HG03442 (cell line): ENCODE data around the gene RFC5.
A peak's percentile ranks its signal among the peaks of the same experiment; 100 is the strongest.
"Not testable (repeated sequence)": the region's sequence is repeated elsewhere in the genome, so short reads cannot be mapped to it uniquely, and the experiment has no call there.

ENCODE experiments used
- ATAC-seq: cut with Tn5 transposase; IDR thresholded peaks from one replicate; pipeline ENCODE4 v1.9.1; 2021; ENCODE audit warnings: mild to moderate bottlenecking, moderate library complexity; ENCODE audit not compliant: unreplicated experiment

RFC5 gene

GRCh38 chr12:118013283-118013682, 3.2 kb upstream of the RFC5 start:
- no peak for ATAC-seq

DNA sequence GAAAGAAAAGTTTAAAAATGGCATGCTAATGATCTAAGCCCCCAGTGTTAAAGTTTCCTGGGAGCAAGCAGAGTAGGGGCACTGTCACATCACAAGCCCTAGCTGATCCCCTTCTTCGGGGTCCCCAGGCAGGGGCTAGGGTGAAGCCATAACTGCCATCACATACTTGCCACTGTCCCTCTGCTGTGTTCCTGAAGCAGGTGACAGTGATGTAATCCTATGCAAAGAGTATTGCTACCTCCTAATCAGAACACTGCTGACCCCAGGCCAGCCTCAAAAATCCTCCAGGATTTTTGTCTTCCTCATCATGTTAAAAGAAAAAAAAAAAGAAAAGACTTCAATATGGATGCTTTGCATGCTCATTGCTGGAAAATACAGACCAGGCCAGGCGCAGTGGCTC, 1.2 kb upstream of the RFC5 start:
- ATAC-seq = no peak

DNA sequence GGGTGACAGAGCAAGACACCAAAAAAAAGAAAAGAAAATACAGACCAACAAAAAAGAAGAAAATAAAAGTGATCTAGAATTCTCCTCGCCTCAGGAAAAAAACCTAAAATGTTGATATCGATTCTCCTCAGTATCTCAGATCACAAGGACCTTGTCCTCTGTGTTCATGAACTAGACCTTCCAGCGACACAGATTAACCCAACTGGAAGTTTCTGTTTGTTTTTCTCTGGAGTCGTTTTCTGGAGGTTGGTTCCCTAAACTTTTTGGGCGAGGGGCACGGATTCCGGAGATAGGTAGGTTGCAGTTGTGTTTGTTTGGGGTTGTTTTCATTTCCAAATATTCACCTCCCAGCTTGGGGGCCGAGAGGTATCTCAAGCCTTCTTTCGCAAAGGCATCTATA, 559 bp upstream of the RFC5 start:
- ATAC-seq = no peak

- ATAC-seq = no peak
These were observed 1.4 kb downstream of the RFC5 start for GRCh38 chr12:118017926-118018325.

DNA sequence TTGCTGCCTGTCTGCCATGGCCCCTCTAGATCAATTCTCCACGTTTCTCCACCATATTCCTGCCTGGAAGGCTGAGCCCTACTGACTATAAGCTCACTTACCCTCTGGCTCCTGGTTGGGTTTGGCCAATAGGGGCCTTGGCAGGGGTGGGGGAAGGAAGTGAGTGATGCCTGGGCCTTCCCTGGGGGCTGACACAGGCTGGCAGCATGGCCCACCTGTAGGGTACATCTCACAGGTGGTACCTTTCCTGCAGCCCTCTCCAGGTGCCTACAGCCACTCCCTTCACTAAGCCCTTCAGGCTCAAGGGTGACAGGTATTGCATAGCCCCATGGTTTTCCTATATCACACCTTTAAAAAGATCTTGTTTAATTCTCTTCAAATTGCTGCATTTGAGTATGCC, 3.5 kb downstream of the RFC5 start:
- ATAC-seq = no peak

DNA sequence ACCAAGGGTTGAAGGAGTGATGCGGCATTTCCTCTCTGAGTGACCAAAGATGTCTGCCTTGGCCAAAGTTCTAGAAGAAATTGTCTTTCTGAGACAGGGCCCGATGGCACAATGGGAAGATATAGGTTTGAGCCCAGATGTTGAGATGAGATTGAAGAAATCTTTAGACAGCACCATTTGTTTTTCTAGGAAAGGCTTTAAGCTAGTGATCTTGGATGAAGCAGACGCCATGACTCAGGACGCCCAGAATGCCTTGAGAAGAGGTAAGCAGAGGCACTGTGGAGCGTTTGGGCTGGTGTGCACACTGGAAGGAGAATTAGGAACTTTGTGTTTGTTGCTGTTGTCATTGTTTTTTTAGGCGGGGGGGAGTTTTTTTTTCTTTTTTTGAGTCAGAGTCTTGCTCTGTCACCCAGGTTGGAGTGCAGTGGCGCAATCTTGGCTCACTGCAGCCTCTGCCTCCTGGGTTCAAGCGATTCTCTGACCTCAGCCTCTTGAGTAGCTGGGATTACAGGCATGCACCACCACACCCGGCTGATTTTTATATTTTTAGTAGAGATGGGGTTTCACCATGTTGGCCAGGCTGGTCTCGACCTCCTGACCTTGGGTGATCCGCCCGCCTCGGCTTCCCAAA, 5.7 kb downstream of the RFC5 start:
- ATAC-seq = not testable (repeated sequence)

DNA sequence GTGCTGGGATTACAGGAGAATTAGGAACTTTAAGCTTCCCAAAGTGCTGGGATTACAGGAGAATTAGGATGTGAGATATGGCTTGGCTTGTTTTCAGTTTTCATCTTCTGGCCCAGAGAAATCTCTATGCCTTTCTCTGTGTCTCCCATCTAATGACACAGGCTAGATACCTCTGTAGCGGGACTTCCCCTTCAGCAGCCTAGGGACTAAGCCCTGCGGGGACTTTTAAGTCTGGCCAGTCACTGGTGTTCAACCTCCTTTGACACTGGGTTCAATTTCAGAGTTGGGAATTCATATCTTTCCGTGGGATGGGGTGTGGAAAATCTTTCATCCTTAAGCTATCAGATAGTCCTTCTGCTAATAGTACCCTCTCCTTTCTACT, 6.2 kb downstream of the RFC5 start:
- no peak for ATAC-seq

- ATAC-seq = no peak
These were observed 6.9 kb downstream of the RFC5 start for GRCh38 chr12:118023301-118023860.

DNA sequence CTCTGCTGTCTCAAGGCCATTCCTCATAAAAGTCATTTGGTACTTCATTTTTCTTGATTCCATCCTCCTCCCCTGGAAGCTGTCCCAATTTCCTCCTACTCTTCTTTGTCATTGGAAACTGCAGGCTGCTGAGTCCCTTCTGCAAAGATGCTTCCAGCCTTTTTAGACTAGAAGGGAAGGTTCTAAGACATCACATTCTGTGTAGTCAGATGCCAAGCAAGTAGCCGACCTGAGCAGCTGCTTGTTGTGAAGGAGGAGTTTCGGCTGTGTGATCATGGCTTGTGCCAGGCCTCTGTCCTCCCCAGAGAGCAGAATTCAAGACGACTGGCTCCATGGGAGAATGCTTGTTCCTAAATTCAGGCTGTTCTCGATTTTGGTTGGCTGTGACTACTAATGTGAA, 8.7 kb downstream of the RFC5 start:
- ATAC-seq = no peak

DNA sequence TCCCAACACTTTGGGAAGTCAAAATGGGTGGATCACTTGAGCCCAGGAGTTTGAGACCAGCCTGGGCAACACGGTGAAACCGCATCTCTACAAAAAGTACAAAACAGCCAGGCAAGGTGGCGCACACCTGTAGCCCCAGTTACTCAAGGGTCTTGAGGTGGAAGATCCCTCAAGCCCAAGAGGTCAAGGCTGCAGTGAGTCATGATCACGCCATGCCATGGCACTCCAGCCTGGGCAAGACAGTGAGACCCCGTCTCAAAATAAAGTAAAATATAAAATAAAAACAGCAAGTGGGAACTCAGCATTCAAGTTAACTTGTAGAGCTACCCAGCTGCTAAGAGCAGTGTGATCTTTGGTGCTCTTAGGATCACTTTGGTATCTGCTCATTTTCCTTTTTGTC, 12.7 kb downstream of the RFC5 start:
- ATAC-seq = no peak

DNA sequence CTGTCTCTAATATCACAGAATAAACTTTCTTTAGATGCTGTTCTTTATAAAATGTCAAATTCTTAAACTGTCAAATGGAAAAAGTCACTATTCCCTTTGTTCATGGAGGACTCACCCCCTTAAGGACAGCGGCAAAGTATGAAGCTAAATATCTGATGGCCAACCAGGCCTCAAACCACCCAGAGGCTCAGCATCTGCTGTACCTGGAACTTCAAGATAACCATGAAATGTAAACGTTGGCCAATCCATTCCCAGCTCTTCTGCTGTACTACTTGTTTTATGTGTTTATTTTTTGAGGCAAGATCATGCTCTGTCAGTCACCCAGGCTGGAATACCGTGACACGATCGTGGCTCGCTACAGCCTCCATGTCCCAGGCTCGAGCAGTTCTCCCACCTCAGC, 15.7 kb downstream of the RFC5 start:
- ATAC-seq = no peak

GRCh38 chr12:118033323-118033722, 16.8 kb downstream of the RFC5 start:
- ATAC-seq = no peak

DNA sequence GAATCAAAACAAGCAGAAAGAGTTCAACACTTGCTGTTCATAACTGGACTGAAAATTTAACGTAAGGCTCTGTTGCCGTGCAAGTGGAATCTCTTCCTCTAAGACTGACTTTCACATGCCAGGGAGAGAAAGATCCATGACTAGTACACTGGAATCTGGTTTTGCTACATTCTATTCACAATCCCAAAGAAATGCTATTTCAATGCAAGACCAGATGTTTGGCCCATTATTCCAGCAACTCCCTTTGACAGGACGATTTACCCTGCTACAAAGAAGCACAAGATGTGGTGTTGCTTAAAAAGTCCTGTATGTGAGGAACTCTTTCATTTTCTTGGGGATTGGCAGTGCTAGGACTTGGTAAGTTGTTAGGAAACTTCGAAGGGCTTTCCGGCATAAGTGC, 17.4 kb downstream of the RFC5 start:
- no peak for ATAC-seq

DNA sequence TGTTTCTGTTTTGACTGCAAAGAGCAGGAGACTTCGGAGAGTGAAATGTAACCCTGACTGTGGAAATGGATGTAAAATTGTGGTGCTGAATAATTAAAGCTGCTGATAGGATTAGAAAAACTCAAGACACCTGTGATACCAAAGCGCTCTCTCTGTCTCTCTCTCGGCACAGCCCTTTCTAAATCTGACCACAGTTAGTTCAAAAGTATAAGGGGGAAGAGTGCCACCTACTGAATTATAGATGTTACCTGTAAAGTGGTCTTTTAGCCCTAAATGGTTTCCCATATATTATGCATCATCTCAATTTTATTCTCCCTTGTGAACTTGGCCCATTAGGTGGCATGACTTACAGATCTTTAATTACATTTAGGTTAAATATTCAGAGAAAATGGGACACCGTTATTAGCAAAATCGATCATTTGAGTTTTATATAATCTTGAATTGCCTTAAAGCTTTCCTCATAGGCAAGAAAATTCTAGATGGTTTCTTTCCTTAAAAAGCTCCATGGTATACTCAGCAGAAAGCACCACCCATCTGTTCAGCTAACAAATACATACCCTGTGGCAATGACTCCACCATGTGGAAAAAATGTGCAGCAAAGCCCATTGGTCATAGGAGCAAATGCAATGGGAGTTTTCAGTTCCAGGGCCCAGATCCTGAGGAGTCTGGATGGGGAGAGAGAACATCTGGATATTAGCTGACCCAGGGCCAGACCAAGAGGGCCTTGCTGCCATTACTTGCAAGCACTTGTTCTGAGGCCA, 18.1 kb downstream of the RFC5 start:
- no peak for ATAC-seq

GRCh38 chr12:118035190-118036041, 18.9 kb downstream of the RFC5 start:
- peak; percentile 89 for ATAC-seq

DNA sequence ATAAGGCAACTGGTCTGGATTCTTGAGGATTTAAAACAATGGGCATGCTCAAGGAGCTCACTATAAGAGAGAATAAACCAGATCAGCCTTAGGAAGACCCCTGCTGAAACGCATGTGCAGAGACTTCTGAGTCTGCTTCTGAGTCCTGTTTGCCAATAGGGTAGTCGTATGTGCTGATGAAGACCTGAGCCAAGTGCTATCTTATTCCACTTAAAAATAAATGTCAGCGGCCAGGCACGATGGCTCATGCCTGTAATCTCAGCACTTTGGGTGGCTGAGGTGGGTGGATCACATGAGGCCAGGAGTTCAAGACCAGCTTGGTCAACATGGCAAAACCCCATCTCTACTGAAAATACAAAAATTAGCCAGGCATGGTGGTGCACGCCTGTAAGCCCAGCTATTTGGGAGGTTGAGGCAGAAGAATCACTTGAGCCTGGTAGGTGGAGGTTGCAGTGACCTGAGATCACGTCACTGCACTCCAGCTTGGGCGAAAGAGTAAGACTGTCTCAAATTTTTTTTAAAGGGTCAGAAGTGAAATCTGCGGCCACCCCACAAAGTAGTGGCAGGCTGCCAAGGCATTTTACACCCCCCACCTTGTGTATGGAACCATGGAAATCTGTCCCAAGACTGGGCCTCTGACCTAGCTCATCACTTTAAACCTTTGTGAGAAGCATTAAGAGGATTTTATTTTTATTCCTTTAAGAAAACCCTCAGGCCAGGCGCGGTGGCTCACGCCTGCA, 20.3 kb downstream of the RFC5 start:
- no peak for ATAC-seq

GRCh38 chr12:118038137-118038536, 21.6 kb downstream of the RFC5 start:
- no peak for ATAC-seq

DNA sequence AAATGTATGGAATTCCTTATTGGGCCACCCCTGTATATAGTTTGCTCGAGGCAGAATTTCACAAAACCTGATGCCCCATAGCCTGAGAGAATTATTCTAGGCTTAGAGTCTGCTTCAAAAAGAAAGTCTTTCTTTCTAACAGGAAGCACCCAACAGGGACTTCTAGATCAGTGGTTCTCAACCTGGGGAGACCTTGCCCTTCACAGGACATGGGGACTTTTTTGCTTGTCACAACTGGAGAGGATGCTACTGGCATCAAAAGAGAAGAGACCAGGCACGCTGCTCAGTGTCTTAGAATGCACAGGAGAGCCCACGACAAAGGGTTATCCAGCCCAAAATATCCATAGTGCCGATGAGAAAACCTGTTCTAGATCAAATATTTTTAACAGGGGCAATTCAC, 25.6 kb downstream of the RFC5 start:
- no peak for ATAC-seq

DNA sequence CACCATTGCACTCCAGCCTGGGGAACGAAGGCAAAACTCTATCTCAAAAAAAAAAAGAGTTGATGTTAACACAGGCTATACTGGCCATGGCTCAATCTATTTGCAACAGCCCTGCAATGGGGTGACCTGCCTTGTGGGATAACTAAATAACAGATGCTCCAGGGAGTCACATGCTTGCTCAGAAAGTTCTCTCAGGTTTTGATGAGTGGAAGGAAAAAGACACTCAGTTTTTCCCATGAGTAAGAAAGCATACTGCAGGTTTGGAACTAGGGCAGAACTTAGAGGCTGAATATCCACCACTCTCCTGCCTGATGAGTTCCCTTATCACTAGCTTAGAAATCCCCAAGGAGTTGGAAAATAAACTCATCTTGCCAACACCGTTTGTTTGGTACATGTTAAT, 27.6 kb downstream of the RFC5 start:
- ATAC-seq = no peak

DNA sequence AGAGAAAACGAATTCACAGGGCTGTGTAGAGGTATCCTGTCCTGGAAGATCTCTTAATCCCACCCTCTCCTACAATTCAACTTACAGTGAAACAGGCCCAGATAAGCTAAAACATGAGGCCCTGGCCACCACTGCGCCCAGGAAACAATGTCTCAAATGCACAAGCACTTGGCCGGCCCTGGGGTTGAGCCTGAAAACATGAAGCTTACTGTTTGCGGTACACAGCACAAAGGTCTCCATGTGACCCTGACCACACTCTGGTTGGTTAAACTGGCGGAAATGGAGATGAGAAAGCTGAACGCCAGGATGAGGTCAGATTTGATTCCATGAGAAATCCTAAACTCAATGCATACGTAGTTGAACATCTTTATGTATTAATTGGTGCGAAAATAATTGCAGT, 28.1 kb downstream of the RFC5 start:
- ATAC-seq = no peak

DNA sequence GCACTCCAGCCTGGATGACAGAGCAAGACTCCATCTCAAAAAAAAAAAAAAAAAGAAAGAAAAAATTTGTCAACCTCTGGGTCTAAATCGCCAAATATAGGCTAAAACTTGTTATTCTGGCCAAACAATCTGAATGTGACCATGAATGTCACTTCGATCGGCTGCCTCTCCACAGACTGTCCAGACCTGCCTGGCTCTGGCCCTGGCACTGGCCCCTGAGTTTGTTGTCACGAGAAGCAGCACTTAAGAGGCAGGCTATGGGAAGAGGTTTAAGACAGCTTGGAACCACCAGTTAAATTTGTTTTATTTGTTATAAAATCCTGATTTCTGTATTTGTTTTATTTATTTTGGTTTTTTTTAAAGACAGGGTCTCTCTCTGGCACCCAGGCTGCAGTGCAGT, 29.9 kb downstream of the RFC5 start:
- no peak for ATAC-seq
